MM.1S (cell line): Measurements from ENCODE around the gene SLC4A8.

Source experiments
- EZH2 ChIP-seq: fragments of 300-600 bp; sonication (generic); optimal IDR thresholded peaks from 2 replicates; pipeline ENCODE3; 2017; ENCODE audit warnings: low read depth, mild to moderate bottlenecking, antibody characterized with exemption, low read length, mixed read lengths
- EZH2phosphoT487 ChIP-seq: fragments of 300-600 bp; sonication (generic); IDR thresholded peaks from 2 replicates; pipeline ENCODE4 v1.6.1; 2018; ENCODE audit warnings: antibody characterized with exemption, low read length
- TF ChIP-seq, protein P1 (sequence below): fragments of 300-600 bp; sonication (generic); IDR thresholded peaks from 2 replicates; pipeline ENCODE4 v1.5.1; 2016; ENCODE audit warnings: antibody characterized with exemption, low read length, mixed read lengths

DNA sequence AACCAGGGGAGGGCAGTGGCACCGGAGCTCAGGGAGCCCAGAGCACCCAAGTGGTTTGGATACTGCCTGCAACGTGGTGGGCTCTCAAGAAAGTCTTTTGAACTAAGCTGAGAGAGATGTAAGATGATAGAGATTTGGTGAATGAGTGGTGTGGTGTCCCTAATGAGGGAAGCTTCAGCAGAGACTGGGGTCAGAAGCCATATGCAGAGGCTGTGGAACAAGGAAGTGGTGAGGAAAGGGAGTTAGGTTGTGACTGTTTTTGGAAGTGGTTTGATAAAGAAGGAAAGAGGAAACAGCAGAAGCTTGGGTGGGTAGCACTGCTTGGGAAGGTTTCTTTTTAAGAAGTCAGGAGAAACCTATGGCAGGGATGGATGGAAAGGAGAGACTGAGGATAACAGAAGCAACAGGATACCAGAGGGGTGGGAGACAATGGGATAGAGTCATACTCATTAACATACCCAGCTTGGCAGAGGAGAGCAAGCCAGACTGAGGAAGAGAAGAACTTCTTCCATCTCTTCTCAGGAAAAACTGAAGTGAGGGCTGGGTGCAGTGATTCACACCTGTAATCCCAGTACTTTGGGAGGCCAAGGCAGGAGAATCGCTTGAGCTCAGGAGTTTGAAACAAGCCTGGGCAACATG lies 24.1 kb downstream of the SLC4A8 start:
- TF ChIP-seq, protein P1, sequence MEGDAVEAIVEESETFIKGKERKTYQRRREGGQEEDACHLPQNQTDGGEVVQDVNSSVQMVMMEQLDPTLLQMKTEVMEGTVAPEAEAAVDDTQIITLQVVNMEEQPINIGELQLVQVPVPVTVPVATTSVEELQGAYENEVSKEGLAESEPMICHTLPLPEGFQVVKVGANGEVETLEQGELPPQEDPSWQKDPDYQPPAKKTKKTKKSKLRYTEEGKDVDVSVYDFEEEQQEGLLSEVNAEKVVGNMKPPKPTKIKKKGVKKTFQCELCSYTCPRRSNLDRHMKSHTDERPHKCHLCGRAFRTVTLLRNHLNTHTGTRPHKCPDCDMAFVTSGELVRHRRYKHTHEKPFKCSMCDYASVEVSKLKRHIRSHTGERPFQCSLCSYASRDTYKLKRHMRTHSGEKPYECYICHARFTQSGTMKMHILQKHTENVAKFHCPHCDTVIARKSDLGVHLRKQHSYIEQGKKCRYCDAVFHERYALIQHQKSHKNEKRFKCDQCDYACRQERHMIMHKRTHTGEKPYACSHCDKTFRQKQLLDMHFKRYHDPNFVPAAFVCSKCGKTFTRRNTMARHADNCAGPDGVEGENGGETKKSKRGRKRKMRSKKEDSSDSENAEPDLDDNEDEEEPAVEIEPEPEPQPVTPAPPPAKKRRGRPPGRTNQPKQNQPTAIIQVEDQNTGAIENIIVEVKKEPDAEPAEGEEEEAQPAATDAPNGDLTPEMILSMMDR = no peak
- TF ChIP-seq EZH2phosphoT487 (no peak), EZH2 (no peak)
